EH (cell line): ENCODE results near the gene BHLHA15.
"Not testable (repeated sequence)": the region's sequence is repeated elsewhere in the genome, so short reads cannot be mapped to it uniquely, and the experiment has no call there.

Experiments
- DNase-seq: peaks from one replicate; pipeline ENCODE4 v3.0.0-alpha.2; 2015; ENCODE audit warnings: low read depth

BHLHA15 gene

DNA sequence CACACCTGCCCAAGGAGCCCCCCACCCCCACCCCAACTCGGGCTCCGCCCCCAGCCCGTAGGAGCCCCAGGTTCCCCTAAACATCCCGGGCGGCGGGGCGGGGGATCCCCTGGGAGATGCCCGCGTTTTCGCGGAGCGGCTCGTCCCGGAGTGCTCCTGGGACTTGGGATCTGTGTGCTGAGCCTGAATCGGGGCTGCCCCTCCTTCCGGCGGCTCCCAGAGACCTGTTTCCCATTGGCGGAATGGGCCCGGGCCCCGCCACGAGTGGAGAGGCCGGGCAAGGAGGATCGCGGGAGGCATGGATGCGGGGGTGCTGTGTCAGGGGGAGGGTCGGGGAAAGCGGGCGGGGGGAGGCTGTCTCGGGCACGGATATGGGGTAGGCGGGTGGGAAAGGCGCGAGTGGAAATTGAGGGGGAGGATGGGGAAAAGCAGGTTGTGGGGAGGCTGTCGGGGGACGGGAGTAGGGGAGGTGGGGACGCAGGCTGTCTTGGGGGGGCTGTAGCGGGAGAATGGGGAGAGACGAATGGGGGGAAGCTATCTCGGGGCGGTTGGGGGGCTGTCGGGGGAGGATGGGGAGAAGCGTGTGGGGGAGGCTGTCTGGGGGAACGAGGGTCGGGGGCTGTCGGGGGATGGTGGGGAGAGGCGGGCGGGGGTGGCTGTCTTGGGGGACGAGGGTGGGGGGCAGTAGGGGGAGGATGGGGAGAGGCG lies 572 bp upstream of the BHLHA15 start:
- DNase-seq = peak; percentile 30

DNA sequence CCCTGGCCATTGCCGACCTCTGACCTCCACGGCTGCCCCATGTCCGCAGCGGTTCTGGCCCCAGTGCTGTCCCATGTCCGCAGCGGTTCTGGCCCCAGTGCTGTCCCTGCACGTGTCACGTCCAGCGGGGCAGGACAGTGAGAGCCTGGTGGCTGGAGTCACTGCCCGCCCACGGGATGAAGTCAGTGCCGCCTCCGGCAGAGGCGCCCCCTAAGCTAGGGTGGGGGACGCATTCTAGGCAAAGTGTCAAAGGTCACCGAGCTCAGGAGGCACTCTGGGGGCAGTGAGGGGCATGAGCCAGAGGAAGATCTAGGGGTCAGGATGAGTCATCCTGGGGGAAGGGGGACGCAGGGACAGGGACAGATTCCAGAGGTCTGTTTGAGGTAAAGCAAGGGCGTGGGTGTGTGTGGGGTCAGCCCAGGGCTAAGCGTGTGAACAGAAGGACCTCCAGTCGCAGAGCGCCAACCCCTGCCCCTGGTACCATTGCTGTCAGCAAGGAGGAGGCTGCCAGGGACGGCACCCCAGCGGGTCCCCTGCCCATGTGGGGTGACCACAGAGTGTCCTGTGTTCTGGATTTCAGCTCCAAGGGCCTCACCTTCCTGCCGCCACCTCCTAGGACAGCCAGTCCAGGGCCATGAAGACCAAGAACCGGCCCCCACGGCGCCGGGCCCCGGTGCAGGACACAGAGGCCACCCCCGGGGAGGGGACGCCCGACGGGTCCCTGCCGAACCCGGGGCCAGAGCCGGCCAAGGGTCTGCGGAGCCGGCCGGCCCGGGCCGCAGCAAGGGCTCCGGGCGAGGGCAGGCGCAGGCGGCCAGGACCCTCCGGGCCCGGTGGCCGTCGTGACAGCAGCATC lies 665 bp downstream of the BHLHA15 start:
- no peak for DNase-seq

DNA sequence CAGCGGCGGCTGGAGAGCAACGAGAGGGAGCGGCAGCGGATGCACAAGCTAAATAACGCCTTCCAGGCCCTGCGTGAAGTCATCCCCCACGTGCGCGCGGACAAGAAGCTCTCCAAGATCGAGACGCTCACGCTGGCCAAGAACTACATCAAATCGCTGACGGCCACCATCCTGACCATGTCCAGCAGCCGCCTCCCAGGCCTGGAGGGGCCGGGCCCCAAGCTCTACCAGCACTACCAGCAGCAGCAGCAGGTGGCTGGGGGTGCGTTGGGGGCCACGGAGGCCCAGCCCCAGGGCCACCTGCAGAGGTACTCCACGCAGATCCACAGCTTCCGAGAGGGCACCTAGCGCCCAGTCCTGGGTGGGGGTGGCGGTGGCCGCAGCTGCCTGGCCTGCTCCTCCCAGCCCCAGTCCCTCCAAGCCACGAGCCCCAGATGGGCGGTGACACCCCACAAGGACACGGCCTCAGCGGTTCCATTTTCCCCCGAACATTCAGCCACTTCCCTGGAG lies 1.3 kb downstream of the BHLHA15 start:
- DNase-seq = no peak

DNA sequence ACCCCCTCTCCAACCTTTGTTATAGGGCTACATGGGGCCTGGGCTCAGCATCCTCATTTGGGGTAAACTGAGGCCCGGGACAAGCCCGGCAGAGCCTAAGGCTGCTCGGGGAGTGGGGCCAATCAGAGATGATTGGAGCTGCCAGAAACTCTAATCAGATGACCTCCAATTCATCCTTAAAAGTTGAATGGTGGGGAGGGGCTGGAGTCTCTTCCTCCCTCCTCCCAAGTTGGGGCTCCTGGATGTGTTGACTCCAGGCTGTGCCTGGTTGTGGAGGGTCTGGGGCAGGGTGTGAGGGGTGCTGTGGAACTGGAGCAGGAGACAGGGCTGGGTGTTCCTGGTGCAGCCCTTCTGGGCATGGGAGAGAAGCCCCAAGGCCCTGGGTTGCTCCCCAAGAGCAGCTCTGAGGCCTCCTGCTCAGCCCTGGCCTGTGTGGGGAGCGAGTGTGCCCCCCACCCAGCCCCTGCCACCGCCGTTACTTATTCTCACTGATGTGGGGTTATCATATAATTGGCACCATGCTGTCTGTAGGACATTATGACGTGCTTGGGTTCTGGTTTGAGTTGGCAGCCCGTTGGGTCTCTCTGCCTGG lies 2.2 kb downstream of the BHLHA15 start:
- DNase-seq = no peak

DNA sequence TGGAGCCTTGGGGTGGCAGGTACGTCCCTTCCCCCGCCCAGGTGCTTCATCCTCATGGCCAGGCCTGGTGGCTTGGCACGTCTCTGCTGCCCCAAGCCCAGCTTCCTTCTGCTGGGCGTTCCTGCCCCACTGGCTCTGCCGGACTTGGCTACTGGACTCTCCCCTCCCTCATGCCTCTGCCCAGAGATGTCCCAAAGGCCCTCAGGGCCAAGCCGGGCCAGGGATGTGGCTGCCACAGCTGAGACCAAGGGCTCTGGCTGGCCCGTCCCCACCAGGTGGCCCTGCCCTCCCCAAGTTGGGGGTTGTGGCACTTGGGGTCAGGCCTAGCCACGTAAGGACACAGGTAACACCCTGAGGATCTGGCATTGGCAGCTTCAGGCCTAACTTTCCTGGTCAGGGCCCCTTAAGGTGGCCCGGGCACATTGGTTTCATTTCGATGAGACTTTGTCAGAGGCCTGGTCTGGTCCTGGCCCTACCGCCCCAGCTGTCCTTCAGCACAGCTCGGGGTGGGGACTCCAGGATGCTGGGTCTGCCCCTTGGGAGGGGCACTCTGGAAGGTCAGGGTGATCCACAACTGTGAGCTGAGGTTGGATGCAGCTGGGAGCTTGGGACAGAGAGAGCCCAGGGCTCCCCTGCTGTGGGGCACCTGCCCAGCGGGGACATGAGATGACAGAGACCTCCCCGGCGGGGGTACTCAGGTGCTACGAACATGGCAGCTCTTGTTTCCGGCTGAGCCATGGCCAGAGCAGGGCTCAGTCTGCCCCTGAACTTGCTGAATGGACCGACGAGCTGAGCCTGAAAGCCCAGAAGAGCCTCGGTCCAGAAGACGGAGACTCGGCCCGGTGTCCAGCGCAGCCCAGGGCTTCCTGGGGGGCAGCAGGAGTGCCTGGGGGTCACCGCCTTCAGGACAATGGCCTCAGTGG lies 2.9 kb downstream of the BHLHA15 start:
- DNase-seq = no peak

DNA sequence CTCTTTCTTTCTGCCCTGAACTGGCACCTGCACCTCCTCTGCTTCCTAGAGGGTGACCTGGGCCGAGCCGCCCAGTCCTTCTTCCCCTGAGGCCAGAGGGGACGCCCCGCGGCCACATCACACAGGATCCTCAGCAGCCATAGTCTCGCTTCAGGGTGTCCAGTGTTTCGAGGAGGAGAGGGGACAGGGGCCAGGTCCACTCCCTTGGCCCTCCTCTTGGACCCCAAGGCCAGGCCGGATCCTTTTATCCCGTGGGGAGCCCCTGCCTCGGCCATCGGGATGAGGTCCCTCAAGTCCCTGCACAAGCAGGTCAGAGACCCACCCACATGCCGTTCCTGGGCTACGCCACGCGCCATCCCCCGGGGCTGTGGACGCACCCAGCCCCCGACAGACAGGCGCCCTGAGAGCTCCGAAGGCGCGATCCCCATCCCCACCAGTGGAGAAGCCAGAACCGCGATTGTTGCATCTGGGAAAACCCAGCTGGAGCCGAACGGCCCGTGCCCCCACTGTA lies 3.6 kb downstream of the BHLHA15 start:
- DNase-seq = no peak

DNA sequence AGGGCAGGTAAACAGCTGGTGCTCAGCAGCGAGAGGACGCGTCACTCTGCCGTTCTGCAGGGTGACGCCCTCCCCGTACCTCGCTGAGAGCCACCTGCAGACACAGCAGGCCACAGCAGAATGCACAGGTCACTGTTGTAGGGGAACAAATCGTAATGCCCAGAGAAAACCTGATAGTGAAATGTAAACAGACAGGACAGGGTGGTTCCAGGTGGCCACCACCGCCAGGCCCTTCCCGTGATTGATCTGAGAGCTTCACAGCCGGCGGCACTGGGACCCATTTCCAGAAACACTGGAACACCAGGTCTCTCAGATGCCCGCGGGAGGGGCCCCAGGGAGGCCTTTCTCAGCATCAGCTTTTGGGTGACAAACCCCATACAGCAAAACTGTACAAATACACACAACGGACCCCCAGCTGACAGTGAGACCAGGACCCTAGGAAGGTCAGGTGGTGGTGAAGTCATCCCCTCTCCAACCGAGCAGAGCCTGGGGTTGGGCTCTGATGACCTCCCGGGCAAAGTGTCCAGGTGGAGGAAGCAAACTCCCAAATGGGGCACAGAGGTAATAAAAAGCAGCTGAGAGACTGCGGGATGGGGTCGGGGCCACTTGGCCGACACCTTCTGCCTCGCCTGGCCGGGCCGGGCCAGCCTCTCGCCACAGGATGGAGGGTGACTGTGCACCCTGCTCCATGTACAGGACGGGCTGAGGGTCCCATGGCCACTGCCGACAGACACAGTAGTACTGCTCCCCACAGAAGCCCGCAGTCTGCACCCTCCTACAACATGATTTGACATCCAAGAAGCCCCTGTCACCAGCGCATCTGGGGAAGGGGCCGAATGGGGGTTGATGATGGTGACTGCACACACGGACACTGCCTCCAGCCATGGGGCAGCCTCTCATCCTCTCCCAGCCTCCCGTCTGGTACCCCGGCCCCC lies 4.6 kb downstream of the BHLHA15 start:
- DNase-seq = no peak

DNA sequence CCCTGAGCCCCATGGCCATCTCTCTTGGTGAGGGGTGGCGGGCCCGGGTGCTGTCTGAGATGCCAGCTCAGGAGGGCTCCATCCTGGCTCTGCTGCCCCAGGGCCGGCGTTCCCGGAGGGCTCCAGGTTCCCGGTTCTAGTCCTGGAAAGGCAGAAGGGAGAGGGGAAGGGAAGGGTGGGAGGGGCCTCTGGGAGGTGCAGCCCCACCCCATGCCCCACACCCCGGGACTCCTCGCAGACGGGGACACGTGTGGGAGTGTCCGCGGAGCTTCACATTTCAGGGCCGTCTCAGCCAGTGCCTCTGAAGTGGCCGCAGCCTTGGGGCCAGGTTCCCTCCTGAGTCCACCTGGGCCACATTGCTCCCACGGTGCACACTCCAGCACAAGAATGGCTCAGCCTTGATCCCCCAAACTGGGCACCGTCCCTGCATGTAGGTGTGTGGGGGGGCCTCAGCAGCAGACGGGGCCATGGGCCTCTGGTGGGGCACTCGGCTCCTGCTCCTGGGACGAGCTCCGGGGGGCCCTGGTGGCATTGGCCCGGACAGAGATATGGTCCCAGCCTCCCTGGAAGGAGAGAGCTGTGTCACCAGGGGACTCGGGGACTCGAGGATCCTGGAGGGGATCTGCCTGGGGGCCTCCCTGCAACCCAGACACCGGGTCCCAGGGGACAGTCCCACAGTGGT lies 5.8 kb downstream of the BHLHA15 start:
- DNase-seq = no peak

DNA sequence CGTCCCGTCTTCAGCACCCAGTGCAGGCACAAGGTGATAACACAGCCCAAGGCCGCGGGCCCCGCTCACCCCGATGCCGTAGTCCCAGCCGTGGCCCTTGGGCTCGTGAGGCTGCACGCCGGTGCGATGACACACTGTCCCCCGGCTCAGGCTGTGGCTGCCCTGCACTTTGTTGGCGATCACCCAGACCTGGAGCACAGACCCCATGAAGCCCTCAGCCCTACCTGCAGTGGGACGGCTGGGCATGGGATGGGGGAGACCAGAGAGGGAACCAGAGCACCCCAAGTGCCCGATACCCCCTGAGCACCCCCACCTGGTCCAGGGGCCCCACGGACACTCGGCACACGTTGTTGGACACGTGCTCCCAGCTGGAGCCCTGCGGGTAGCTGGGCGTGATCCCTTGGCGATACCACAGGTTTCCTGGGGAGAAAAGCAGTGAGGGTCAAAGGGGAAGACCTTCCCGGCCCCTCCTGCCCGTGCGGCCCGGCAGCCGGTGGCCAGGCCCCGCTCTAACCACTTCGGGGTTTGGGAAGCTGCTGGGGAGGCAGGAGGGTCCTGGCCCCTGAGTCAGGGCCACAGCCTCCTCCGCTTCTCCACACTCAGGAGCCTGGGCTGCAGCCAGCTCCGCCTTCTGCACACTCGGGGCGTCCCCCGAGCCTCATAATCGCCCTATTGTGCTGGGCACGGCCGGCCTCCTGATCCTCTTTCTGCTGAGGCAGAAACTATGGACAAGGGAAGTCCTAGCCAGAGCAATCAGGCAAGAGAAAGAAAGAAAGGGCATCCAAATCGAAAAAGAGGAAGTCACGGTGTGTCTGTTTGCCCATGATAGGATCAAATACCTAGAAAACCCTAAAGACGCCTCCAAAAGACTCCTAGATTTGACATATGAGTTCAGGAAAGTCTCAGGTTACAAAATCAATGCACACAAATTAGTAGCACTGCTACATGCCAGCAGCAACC lies 6.7 kb downstream of the BHLHA15 start:
- no peak for DNase-seq

DNA sequence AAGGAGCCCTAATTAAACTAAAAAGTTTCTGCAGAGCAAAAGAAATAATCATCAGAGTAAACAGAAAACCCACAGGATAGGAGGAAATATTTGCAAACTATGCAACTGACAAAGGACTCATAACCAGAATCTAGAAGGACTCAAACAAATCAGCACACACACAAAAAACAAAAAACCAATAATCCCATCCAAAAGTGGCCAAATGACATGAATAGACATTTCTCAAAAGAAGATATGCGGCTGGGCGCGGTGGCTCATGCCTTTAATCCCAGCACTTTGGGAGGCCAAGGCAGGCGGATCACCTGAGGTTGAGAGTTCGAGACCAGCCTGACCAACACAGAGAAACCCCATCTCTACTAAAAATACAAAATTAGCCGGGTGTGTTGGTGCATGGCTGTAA lies 8.1 kb downstream of the BHLHA15 start:
- not testable (repeated sequence) for DNase-seq

DNA sequence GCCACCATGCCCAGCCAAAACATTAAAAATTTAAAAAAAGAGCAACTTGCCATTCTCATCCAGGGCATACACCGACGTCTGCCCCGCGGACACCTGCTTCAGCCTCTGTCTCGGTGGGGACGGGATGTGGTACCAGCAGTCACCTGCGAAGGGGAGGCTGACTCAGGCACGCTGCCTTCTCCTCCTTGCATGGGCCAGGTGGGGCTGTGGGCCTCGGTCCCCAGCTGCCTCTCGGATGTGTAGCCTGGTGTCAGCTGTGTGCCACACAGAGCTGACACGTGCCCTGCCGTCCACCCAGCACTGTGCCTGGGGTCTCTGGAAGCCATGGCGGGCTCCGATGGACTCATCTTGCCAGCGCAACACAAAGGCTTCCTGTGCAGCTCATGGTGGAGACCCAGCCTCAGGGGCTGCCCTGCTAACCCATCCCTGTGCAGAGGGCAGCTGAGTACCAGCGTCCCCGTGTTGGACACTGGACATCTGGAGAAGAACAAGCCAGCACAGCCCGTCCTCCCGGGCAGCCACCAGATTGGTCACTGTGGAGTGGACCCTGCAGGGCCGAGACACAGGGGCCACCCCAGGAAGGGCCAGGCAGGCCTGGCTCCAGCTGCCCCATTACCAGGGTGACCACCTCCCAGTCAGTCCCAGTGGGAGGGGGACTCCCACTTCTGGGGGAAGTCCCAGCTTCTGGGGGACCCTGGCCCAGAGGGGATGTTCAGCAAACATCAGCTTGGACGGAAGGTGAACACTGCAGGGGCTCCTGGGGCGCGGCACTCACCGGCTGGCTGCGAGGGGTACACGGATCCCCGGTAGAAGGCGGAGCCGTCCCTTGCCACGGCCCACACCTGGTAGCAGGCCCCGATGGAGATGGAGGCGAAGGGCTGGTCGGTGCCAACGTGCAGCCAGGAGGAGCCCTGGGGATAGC lies 10.6 kb downstream of the BHLHA15 start:
- no peak for DNase-seq

DNA sequence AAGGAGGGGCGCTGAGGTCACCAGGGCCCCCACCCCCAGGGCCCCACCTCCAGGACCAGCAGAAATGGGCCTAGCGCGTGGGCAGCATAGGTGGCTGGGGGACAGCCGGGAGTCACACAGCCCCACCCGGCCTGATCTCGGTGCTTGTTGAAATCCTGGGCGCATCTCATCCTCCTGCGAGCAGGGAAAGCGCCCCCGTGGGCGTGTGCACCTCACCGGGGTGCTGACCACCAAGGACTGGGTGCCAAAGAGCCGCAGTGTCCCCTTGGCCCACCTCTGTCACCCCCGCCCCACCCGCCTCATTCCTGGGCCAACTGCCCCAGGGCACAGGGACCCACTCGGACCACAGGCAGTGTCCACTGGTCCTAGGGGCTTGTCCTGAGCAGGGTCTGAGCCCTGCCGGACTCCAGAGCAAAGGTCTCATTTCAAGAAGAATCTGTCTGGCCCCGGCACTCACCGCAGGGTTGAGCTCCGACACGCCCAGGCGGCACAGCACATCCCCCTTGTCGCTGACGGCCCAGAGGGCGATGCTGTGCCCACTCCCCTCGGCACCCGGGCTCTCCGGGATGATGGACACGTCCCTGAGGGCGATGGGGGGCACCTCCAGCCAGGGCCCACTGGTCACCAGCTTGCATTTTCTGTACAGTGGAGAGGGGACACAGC lies 11.4 kb downstream of the BHLHA15 start:
- no peak for DNase-seq

DNA sequence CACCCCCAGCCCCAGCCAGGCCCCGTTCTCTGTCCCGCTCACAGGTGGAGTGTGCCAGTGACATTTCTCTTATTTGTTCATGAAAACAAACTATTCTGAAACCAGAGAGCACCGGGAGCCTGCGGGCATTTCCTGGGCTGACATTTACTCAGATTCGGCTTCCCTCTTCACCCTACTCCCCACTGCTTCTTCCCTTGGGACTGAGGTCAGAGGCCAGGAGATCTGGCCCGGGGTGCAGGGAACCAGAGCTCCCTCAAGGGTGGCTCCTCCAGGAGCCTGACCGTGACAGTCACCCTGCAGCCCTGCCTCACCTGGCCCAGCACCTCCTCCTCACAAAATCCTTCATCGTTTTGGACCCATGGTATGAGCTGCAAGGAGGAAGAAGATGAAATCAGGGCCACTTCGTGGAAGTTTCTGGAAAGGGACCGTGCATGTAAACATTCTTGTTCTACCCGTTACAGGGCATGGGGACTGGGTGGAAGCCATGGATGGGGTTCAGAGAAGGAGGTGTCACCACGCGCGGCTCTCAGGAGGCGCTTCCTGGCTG lies 12.2 kb downstream of the BHLHA15 start:
- no peak for DNase-seq

DNA sequence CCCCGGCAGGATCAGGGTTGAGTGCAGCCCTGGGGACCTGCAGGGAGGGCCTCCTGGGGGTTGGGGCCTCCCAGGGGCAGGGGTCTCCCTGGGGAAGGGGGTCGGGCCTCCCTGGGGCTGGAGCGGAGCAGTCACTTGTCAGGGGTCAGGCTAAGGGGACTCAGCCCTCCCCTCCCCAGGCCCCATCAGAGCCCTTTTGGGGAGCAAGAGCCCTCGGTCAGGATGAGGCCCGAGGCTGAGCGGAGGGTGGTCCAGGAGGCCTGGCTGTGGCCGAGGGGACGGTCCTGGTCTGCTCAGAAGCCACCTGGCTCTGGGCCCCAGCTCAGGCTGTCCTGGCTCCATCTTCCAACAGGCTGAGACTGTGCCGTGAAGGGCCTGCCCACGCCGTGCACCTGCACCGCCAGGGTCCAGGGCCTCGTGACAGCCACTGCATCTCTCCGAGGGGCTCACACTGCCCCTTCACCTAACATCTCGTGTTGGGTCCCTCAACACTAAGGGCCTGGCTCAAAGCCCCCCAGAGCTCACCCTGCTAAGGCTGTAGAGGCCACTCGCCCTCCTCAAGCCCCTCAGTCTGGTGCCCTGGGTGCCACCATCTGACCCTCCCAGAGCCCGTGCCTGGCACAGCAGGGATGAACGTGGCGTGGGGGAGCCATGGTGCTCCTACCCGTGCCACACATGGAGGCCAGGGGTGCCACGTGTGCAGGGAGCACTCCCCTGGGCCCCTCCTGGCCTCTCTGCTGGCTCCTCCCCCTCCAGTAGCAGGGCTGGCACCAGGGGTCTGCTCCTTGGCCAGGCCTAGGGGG lies 12.9 kb downstream of the BHLHA15 start:
- no peak for DNase-seq

DNA sequence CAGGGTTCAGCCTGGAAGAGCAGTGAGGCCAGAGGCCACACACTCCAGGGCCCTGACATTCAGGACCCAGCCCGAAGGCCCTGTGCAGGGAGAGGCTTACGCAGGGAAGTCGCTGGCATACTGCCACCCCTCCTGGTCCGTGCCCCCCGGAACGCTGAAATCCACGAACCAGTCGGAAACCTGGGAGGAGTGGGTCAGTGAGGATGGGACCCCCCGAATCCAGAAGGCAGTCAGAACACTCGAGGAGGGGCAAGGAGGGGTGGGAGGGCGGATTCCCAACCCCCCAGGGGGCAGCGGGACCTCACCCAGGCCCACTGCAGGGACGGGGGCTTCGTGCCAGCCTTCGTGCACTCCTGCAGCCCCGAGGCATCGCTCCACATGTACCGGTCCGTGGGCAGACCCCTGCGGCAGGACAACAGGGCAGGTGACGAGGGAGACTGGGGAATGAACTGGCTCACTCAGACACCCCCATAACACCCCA lies 13.5 kb downstream of the BHLHA15 start:
- no peak for DNase-seq
